Liver (tissue), 9 donors: ENCODE results near the gene MPHOSPH10. TPM values are rescaled to one million over a fixed set of nuclear protein-coding genes. Genes with fewer than 3 reads are reported as not detected.
"Not testable (repeated sequence)": the region's sequence is repeated elsewhere in the genome, so short reads cannot be mapped to it uniquely, and the experiment has no call there.

Experiments
- DNase-seq: peaks from one replicate; pipeline ENCODE4 v3.0.0-alpha.2; 2017; ENCODE audit warnings: low spot score
- H3K27ac ChIP-seq, 2 donors: one replicate each; pipeline ENCODE4 v1.7.0; 2013; ENCODE audit warnings: inconsistent platforms in 2 of 2, low read length in 2 of 2, control low read depth in 1 of 2, low read depth in 1 of 2, mild to moderate bottlenecking in 1 of 2
- H3K27me3 ChIP-seq, 4 donors: one replicate each; pipeline versions ENCODE4 v1.6.1 to v1.7.0; 2013; ENCODE audit warnings: low read length in 3 of 4, inconsistent platforms in 1 of 4, mild to moderate bottlenecking in 1 of 4, moderate library complexity in 1 of 4; ENCODE audit not compliant: control insufficient read depth in 4 of 4, insufficient read depth in 4 of 4
- H3K36me3 ChIP-seq, 4 donors: one replicate each; pipeline versions ENCODE4 v1.6.1 to v1.7.0; 2013; ENCODE audit warnings: low read length in 3 of 4, mild to moderate bottlenecking in 3 of 4, low read depth in 1 of 4, moderate library complexity in 1 of 4; ENCODE audit not compliant: control insufficient read depth in 4 of 4, insufficient read depth in 3 of 4
- H3K4me1 ChIP-seq, 4 donors: one replicate each; pipeline versions ENCODE4 v1.6.1 to v1.7.0; 2013; ENCODE audit warnings: low read length in 3 of 4, mild to moderate bottlenecking in 3 of 4, moderate library complexity in 1 of 4; ENCODE audit not compliant: control insufficient read depth in 4 of 4, insufficient read depth in 4 of 4
- H3K4me3 ChIP-seq, 3 donors: one replicate each; pipeline versions ENCODE4 v1.6.1 to v1.7.0; 2013; ENCODE audit warnings: low read length in 3 of 3, control low read depth in 1 of 3, low read depth in 1 of 3, mild to moderate bottlenecking in 1 of 3
- H3K9ac ChIP-seq, 2 donors: one replicate each; pipeline ENCODE4 v1.7.0; 2013; ENCODE audit warnings: low read length in 2 of 2, mild to moderate bottlenecking in 2 of 2, moderate library complexity in 2 of 2, control low read depth in 1 of 2, low read depth in 1 of 2
- H3K9me3 ChIP-seq, 4 donors: one replicate each; pipeline versions ENCODE4 v1.6.1 to v1.7.0; 2013; ENCODE audit warnings: low read length in 3 of 4; ENCODE audit not compliant: control insufficient read depth in 4 of 4
- CTCF ChIP-seq: fragments of 150-350 bp; IDR thresholded peaks from 2 replicates; pipeline ENCODE4 v1.5.1; 2017; ENCODE audit warnings: improper control_type of control experiment, low read depth, low read length; ENCODE audit not compliant: missing input control
- EGR1 ChIP-seq, 2 donors: IDR thresholded peaks; 2 replicates each; pipeline ENCODE4 v1.6.1; 2016 to 2018; ENCODE audit warnings: antibody characterized with exemption in 2 of 2, low read depth in 2 of 2
- FOXA1 ChIP-seq: IDR thresholded peaks from 2 replicates; pipeline ENCODE4 v1.6.1; 2016; ENCODE audit warnings: antibody characterized with exemption
- HNF4A ChIP-seq, 2 donors: conservative IDR thresholded peaks; 2 replicates each; pipeline ENCODE4 v1.6.1; 2016; ENCODE audit warnings: antibody characterized with exemption in 2 of 2, mild to moderate bottlenecking in 2 of 2
- HNF4G ChIP-seq: IDR thresholded peaks from 2 replicates; pipeline ENCODE4 v1.6.1; 2016; ENCODE audit warnings: antibody characterized with exemption
- MAX ChIP-seq: IDR thresholded peaks from 2 replicates; pipeline ENCODE4 v1.6.1; 2016; ENCODE audit warnings: antibody characterized with exemption
- NR2F2 ChIP-seq: IDR thresholded peaks from 2 replicates; pipeline ENCODE4 v1.6.1; 2016; ENCODE audit warnings: antibody characterized with exemption
- RAD21 ChIP-seq, 2 donors: IDR thresholded peaks; 2 replicates each; pipeline ENCODE4 v1.6.1; 2016; ENCODE audit warnings: antibody characterized with exemption in 2 of 2, mild to moderate bottlenecking in 2 of 2
- SP1 ChIP-seq: IDR thresholded peaks from 2 replicates; pipeline ENCODE4 v1.6.1; 2018; ENCODE audit warnings: antibody characterized with exemption, mild to moderate bottlenecking
- YY1 ChIP-seq: IDR thresholded peaks from 2 replicates; pipeline ENCODE4 v1.6.1; 2016; ENCODE audit warnings: antibody characterized with exemption, mild to moderate bottlenecking
- ZBTB33 ChIP-seq: IDR thresholded peaks from 2 replicates; pipeline ENCODE4 v1.6.1; 2016; ENCODE audit warnings: antibody characterized with exemption
- WGBS: extraction: QIAGEN DNeasy Blood & Tissue Kit; methylation state at CpG from one replicate; pipeline ENCODE4 v1.1.7; 2013; 5-methylcytosine and 5-hydroxymethylcytosine counted together
- polyA plus RNA-seq, 2 donors: library from polyadenylated mRNA; stranded (reverse) in 1 of 2; unstranded in 1 of 2; fragments of 200-250 nt in 1 of 2; fragments of >200 nt in 1 of 2; fragmentation: Nextera tagmentation in 1 of 2; extraction: Ambion mirVana in 1 of 2; gene quantifications; one replicate each; pipeline versions ENCODE4 v1.2.1 to v1.2.3, GENCODE V29; 2013 to 2015
- total RNA-seq, 2 donors: library from RNA; depleted of rRNA; stranded (reverse); fragments of >200 nt; gene quantifications; one replicate each; pipeline ENCODE4 v1.2.3, GENCODE V29; 2014
- TF ChIP-seq, protein P1 (sequence below): IDR thresholded peaks from 2 replicates; pipeline ENCODE4 v1.6.1; 2016; ENCODE audit warnings: antibody characterized with exemption, mild to moderate bottlenecking
- TF ChIP-seq, protein P2 (sequence below): IDR thresholded peaks from 2 replicates; pipeline ENCODE4 v1.6.1; 2016; ENCODE audit warnings: antibody characterized with exemption
- donor health status: healthy.
- donor health status: healthy.
- donor health status: healthy.
- donor health status: healthy.
- donor health status: healthy.

Gene MPHOSPH10
- total and polyA plus RNA-seq, 4 donors: 8.7 to 13.6 (median 11.3) TPM

DNA sequence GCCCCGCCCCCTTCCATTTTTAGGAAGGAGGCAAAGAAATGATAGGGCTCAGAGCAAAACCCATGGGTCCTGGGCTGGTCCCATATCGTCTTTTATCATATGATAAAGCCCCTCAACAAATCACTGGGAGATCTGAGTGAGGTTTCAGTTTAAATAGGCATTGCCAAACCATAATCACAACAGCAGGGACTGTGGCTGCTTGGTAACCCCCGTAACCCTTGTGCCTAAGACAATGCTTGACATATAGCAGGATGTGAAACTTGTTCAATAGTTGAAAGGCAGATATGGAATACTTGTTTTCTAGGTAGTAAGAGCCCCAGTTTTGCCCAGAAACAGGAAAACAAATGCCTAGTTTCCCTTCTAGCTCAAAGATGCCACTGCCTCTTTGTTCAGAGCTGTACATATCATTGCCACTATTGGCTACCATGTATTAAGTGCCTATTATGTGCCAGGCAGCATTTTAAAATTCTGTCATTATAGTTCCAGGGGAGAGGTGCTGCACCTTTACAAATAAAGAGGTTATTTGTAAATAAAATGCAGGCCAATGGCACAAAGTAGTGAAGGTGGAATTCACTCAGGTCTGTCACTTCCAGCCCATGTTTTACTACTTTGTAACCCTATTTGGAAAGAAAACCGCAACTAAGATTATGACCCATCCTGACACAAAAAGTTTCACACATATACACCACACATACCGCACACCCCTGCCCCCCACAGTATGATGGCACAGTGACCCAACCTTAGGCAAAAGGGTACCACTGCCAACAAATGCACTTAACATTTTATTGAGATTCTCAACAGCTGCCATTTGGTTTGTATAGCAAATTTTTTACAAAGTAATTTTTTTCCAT, 47.8 kb upstream of the MPHOSPH10 start:
- H3K4me3 ChIP-seq: no peak overlapping the region
- TF ChIP-seq MAX (no peak), SP1 (no peak), HNF4G (no peak), ZBTB33 (no peak), EGR1 (IDR thresholded peaks at IDR 0.05; ENCODE audit: low read depth in 2 of 2) (no peak), NR2F2 (no peak), YY1 (no peak), HNF4A (conservative IDR thresholded peaks at IDR 0.05) (no peak), CTCF (no peak), FOXA1 (no peak), RAD21 (IDR thresholded peaks at IDR 0.05) (no peak)
- TF ChIP-seq, protein P1, sequence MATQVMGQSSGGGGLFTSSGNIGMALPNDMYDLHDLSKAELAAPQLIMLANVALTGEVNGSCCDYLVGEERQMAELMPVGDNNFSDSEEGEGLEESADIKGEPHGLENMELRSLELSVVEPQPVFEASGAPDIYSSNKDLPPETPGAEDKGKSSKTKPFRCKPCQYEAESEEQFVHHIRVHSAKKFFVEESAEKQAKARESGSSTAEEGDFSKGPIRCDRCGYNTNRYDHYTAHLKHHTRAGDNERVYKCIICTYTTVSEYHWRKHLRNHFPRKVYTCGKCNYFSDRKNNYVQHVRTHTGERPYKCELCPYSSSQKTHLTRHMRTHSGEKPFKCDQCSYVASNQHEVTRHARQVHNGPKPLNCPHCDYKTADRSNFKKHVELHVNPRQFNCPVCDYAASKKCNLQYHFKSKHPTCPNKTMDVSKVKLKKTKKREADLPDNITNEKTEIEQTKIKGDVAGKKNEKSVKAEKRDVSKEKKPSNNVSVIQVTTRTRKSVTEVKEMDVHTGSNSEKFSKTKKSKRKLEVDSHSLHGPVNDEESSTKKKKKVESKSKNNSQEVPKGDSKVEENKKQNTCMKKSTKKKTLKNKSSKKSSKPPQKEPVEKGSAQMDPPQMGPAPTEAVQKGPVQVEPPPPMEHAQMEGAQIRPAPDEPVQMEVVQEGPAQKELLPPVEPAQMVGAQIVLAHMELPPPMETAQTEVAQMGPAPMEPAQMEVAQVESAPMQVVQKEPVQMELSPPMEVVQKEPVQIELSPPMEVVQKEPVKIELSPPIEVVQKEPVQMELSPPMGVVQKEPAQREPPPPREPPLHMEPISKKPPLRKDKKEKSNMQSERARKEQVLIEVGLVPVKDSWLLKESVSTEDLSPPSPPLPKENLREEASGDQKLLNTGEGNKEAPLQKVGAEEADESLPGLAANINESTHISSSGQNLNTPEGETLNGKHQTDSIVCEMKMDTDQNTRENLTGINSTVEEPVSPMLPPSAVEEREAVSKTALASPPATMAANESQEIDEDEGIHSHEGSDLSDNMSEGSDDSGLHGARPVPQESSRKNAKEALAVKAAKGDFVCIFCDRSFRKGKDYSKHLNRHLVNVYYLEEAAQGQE: no peak
- TF ChIP-seq, protein P2, sequence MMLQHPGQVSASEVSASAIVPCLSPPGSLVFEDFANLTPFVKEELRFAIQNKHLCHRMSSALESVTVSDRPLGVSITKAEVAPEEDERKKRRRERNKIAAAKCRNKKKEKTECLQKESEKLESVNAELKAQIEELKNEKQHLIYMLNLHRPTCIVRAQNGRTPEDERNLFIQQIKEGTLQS: no peak
- 81% methylated on average over 5 of the region's 5 CpGs for WGBS
- no peak for DNase-seq
- H3K27ac ChIP-seq: no peak overlapping the region
- peaks cover 5 to 13% (median 8%) of the 10 kb centered on the region in 4 donors for H3K36me3 ChIP-seq
- no peaks in the 10 kb centered on the region for H3K9me3 ChIP-seq
- no peaks in the 10 kb centered on the region for H3K4me1 ChIP-seq
- H3K9ac ChIP-seq: no peak overlapping the region
- no peaks in the 10 kb centered on the region for H3K27me3 ChIP-seq

GRCh38 chr2:71083297-71083696, 47.1 kb upstream of the MPHOSPH10 start:
- DNase-seq, H3K9me3 ChIP-seq, H3K27ac ChIP-seq, H3K36me3 ChIP-seq, H3K4me1 ChIP-seq, H3K27me3 ChIP-seq, H3K9ac ChIP-seq, H3K4me3 ChIP-seq: not testable (repeated sequence)
- WGBS: no CpG with 5 or more reads among the region's 3 CpGs

- not testable (repeated sequence) for DNase-seq, H3K9me3 ChIP-seq, H3K27ac ChIP-seq, H3K4me3 ChIP-seq, H3K36me3 ChIP-seq, H3K9ac ChIP-seq, H3K27me3 ChIP-seq, H3K4me1 ChIP-seq
- WGBS: 75% methylated on average over 10 of the region's 13 CpGs
These were observed 46.6 kb upstream of the MPHOSPH10 start for GRCh38 chr2:71083752-71084312.

GRCh38 chr2:71085325-71086003, 45.0 kb upstream of the MPHOSPH10 start:
- H3K36me3 ChIP-seq, H3K27me3 ChIP-seq, H3K4me1 ChIP-seq, H3K27ac ChIP-seq, H3K9ac ChIP-seq, H3K9me3 ChIP-seq, DNase-seq, H3K4me3 ChIP-seq: not testable (repeated sequence)
- WGBS: 54% methylated on average over 9 of the region's 9 CpGs
